ENCODE data around the gene DDO. TPM values are rescaled to one million over a fixed set of nuclear protein-coding genes. Genes with fewer than 3 reads are reported as not detected.
"Not testable (repeated sequence)": the region's sequence is repeated elsewhere in the genome, so short reads cannot be mapped to it uniquely, and the experiment has no call there.

The DDO gene
- total RNA-seq, 4 donors from 2014 or later = 1.8 to 3.5 (median 2.4) TPM

DNA sequence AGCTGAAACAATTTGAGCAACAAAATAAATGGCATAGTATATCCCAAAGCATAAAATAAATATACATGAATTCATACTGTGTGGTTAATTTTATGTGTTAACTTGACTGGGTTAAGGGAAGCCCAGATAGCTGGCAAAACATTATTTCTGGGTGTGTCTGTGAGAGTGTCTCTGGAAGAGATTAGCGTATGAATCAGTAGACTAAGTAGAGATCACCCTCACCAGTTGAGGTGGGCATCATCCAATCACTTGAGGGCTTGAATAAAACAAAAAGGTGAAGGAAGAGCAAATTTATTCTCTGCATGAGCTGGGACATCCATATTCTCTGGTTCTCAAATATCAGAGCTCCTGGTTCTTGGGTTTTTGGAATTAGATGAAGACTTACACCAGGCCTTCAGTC is 43.1 kb upstream of the DDO start:
- Histone ChIP-seq H3K27me3 (no peaks in the 10 kb centered on the region), H3K36me3 (no peaks in the 10 kb centered on the region), H3K9me3 (peaks cover 0 to 3% (median 0%) of the 10 kb centered on the region in 3 donors), H3K27ac (no peak overlapping the region), H3K4me1 (no peaks in the 10 kb centered on the region), H3K4me3 (no peak overlapping the region)
- intact Hi-C loops (cut with DNase I; ENCODE audit: low total_unique reads) (no loop called here), in situ Hi-C loops (cut with MboI; ENCODE audit: low sequenced_read_pairs in 4 of 4) (no loop called here)
- ATAC-seq (no peak), DNase-seq (no peak)
- no peak for TF ChIP-seq POLR2A (IDR thresholded peaks at IDR 0.05)
- TF ChIP-seq, protein P1, sequence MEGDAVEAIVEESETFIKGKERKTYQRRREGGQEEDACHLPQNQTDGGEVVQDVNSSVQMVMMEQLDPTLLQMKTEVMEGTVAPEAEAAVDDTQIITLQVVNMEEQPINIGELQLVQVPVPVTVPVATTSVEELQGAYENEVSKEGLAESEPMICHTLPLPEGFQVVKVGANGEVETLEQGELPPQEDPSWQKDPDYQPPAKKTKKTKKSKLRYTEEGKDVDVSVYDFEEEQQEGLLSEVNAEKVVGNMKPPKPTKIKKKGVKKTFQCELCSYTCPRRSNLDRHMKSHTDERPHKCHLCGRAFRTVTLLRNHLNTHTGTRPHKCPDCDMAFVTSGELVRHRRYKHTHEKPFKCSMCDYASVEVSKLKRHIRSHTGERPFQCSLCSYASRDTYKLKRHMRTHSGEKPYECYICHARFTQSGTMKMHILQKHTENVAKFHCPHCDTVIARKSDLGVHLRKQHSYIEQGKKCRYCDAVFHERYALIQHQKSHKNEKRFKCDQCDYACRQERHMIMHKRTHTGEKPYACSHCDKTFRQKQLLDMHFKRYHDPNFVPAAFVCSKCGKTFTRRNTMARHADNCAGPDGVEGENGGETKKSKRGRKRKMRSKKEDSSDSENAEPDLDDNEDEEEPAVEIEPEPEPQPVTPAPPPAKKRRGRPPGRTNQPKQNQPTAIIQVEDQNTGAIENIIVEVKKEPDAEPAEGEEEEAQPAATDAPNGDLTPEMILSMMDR (IDR thresholded peaks at IDR 0.05 in 4 of 5, conservative IDR thresholded peaks at IDR 0.05 in 1 of 5) = no peak

- intact Hi-C loops (cut with DNase I; ENCODE audit: low total_unique reads); H3K9me3 ChIP-seq; H3K27me3 ChIP-seq; H3K27ac ChIP-seq; in situ Hi-C loops (cut with MboI; ENCODE audit: low sequenced_read_pairs in 4 of 4); H3K36me3 ChIP-seq; H3K4me1 ChIP-seq; ATAC-seq; DNase-seq; H3K4me3 ChIP-seq: not testable (repeated sequence)
Observed at GRCh38 chr6:110457567-110458175, 42.3 kb upstream of the DDO start.

DNA sequence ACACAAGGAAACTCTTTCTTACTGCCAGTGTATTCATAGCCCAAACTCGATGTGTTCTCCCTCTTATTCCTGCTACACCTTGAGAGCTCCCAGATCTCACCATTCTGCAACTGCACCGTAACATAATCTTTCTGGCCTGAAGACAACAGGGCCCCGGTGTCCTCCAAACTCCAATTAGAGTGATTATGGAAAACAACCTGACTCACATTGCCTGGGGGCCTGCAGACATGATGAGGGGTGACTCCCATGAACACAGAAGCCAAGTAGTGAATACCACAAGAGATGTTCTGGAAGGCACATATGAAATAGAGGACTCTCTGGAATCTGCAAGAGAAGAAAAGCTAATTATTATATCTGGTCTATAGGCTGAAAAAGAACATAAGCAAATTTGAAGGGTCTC is 41.3 kb upstream of the DDO start:
- TF ChIP-seq, protein P1 (IDR thresholded peaks at IDR 0.05 in 4 of 5, conservative IDR thresholded peaks at IDR 0.05 in 1 of 5) = no peak
- TF ChIP-seq POLR2A (IDR thresholded peaks at IDR 0.05) = no peak
- intact Hi-C loops (cut with DNase I; ENCODE audit: low total_unique reads) = no loop called here

GRCh38 chr6:110449541-110449895 is 34.1 kb upstream of the DDO start:
- ATAC-seq (no peak), DNase-seq (no peak)
- Histone ChIP-seq H3K27ac (no peak overlapping the region), H3K4me1 (no peaks in the 10 kb centered on the region), H3K9me3 (no peaks in the 10 kb centered on the region), H3K36me3 (no peaks in the 10 kb centered on the region), H3K27me3 (no peaks in the 10 kb centered on the region), H3K4me3 (no peak overlapping the region)
- intact Hi-C loops (cut with DNase I; ENCODE audit: low total_unique reads) (no loop called here), in situ Hi-C loops (cut with MboI; ENCODE audit: low sequenced_read_pairs in 4 of 4) (no loop called here)
- TF ChIP-seq, protein P1 (IDR thresholded peaks at IDR 0.05 in 4 of 5, conservative IDR thresholded peaks at IDR 0.05 in 1 of 5) = no peak
- no peak for TF ChIP-seq POLR2A (IDR thresholded peaks at IDR 0.05)

More for the DNA sequence above, 41.3 kb upstream of the DDO start:
- no peaks in the 10 kb centered on the region for H3K9me3 ChIP-seq
- H3K27ac ChIP-seq = no peak overlapping the region
- no peaks in the 10 kb centered on the region for H3K4me1 ChIP-seq
- no peaks in the 10 kb centered on the region for H3K27me3 ChIP-seq
- no peaks in the 10 kb centered on the region for H3K36me3 ChIP-seq
- H3K4me3 ChIP-seq = no peak overlapping the region
- ATAC-seq (no peak), DNase-seq (no peak)
- in situ Hi-C loops (cut with MboI; ENCODE audit: low sequenced_read_pairs in 4 of 4) = no loop called here

- Histone ChIP-seq H3K4me1 (no peaks in the 10 kb centered on the region), H3K27ac (no peak overlapping the region), H3K9me3 (no peaks in the 10 kb centered on the region), H3K36me3 (no peaks in the 10 kb centered on the region), H3K27me3 (no peaks in the 10 kb centered on the region), H3K4me3 (no peak overlapping the region)
- intact Hi-C loops (cut with DNase I; ENCODE audit: low total_unique reads) = no loop called here
- TF ChIP-seq, protein P1 (IDR thresholded peaks at IDR 0.05 in 4 of 5, conservative IDR thresholded peaks at IDR 0.05 in 1 of 5) = no peak
- no peak for TF ChIP-seq POLR2A (IDR thresholded peaks at IDR 0.05)
- no peak for ATAC-seq
- no peak for DNase-seq
- in situ Hi-C loops (cut with MboI; ENCODE audit: low sequenced_read_pairs in 4 of 4) = no loop called here
Observed at GRCh38 chr6:110448846-110449540, 33.6 kb upstream of the DDO start.
